Retina (tissue), 1 donor: ENCODE results near the gene MCF2L.
"Not testable (repeated sequence)": the region's sequence is repeated elsewhere in the genome, so short reads cannot be mapped to it uniquely, and the experiment has no call there.

Source experiments
- DNase-seq: peaks from one replicate; pipeline ENCODE4 v3.0.0-alpha.2; 2016

MCF2L gene

DNA sequence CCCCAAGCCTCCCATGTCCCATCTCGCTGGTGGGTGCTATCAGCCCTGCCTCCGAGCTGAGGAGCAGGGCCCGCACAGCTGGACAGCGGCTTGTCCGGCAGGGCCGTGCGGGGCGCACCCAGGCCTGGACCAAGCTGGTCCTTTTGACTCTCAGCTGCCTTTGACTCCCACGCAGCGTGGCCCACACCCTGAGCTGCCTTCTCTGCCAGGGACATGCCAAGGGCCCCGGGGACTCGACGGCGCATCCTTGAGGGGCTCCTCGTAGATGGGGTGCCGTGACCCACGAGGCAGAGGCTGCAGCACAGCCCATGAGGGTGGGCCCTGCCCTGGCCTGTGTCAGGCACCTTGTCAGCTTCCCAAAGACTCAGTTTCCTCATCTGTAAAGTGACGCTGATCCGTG lies 97.7 kb downstream of the MCF2L start:
- no peak for DNase-seq

DNA sequence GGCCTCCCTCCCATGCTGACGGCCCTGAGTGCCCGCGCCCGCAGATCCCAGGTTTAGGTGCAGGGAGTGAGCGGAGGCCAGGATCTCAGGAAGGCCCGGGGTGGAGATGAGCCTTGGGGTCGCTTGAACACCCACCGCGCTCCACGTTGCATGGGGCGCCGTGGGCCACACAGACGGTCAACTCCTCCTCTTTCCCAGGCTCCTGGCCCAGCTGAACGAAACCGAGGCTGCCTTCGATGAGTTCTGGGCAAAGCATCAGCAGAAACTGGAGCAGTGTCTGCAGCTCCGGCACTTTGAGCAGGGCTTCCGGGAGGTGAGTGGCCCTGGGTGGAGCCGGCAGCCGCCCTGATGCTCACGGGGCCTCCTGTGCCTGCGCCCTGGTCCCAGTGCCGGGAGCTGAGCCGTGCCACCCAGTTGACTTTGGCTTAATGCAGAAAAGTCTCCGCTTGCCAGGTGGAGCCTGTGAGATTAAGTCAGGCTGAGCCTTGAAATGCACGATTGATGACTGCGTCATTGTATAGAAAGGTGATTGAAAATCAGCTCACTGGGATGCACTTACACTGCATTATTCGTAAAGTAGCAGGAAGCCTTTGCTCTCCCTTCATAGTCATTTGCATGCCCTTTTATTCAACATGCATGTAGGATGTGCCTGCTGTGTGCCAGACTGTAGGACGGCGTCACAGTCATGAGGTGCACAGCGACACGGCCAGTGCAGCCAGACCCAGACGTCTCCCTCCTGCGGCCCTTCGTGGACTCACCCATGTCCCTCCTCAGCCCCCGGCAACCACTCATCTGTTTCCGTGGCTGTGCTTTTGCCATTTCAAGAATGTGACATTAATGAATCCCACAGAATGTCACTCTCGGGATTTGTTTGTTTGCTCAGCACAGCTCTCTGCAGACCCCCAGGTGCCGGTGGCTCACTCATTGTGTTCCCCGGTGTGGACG lies 101.1 kb downstream of the MCF2L start:
- no peak for DNase-seq

DNA sequence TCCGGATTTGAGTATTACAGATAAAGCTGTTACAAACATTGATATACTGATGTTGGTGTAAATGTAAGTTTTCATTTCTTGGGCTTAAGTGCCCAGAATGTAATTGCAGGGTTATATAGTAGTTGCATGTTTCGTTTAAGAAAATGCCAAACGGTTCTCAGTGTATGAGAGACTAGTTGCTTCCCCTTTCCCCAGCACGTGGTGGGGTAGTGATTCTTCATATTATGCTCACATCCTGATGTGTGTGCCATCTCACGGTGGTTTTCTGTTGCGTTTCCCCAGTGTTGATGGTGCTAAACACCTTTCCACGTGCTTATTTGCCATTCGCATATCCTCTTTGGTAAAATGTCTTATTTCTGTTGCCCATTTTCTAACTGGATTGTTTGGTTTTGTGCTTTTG lies 101.8 kb downstream of the MCF2L start:
- DNase-seq, result no peak

DNA sequence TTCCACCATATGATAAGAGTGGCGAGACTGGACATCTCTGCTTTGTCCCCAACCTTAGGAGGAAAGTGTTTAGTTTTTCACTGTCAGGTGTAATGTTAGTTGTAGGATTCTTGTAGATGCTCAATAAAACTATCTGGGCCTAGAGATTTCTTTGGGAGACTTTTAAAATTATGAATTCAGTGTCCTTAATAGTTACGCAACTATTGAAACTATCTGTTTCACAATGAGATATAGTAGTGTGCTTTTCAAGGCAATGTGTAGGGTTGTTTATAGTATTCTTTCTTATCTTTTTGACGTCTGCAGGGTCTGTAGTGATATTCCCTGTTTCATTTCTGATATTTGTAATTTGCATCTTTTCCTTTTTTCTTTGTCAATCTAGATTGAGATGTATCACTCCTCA lies 103.4 kb downstream of the MCF2L start:
- no peak for DNase-seq

DNA sequence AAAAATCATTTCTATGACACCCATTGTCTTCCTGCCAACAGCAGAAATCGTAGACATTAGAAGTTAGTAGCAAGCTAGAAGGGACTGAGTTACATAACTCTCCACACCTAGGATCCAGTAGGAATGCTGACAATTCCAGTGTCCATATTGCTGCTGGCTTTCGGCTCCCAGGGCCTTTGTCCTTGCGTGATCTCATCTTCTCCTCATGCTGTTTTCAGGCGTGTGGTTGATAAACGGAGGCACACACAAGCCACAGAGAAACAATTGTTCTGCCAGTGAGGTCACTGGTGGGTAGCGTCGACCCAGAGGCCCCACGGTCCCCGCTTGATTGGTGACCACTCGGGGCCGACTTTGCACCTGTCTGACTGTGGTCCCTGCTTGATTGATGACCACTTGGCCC lies 104.9 kb downstream of the MCF2L start:
- DNase-seq, result no peak

DNA sequence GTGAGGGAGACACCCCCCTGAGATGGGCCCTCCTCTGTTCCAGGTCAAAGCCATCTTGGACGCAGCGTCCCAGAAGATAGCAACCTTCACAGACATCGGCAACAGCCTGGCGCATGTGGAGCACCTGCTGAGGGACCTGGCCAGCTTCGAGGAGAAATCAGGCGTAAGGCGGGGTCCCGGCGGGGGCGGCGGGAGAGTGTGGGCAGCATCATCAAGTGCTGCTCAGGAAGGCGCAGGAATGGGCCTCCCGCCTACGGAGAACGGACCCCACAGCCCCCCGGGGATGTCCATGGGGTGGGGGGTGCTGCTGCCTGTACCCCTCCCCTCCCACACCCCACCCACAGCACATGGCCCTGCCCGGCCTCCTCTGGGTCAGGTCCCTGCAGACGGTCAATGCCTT lies 105.4 kb downstream of the MCF2L start:
- no peak for DNase-seq

DNA sequence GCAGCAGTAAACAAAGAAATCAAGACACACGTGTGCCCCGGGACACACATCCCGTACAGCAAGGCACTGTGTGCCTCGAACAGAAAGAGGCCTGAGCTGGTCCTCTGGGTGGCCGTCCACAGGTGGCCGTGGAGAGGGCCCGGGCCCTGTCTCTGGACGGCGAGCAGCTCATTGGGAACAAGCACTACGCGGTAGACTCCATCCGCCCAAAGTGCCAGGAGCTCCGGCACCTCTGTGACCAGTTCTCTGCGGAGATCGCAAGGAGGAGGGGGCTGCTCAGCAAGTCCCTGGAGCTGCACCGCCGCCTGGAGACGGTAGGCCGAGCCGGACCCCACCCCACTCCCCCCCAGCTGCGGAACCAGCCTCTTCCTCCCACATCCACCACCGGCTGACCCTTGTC lies 105.9 kb downstream of the MCF2L start:
- DNase-seq, result no peak

DNA sequence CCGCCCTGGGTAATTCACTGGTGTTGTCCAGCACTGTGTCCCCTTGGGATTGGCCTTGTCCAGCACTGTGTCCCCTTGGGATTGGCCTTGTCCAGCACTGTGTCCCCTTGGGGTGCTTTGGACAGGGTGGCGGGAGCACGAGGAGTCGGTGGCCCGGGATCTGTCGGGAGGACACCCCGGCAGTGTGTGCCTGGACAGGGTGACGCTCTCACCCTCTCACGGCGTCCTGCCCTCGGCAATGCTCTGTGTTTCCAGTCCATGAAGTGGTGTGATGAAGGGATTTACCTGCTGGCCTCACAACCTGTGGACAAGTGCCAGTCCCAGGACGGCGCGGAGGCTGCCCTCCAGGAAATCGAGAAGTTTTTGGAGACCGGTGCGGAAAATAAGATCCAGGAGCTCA lies 106.7 kb downstream of the MCF2L start:
- DNase-seq, result no peak

DNA sequence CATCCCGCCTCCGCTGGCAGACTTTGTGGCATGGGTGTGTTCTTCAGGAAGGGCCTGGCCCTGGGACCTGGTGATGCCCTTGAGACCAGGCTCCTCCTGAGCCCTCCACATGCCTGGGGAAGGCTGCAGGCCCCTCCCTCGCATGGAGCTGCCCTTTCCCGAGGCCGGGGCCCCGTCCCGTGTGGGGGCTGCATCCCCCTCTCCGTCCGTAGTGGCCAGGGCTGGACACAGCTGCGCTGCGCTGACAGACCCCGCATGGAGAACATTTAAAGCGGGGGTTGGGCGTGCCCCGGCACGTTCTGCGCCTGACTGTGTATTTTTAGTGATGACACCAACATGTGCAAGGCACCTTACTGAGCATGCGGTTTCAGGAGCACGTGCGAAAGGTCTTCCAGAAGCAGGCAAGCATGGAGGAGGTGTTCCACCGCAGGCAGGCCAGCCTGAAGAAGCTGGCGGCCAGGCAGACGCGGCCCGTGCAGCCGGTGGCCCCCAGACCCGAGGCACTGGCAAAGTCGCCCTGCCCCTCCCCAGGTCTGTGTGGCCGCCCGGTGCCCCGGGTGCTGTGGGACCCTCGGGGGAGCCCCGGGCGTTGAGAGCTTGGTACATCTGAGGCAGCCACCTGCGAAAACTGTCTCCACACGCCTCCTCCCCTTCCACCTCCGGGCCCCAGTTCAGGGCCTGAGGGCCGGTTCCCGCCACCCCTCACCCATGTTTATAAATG lies 107.8 kb downstream of the MCF2L start:
- DNase-seq, result no peak

DNA sequence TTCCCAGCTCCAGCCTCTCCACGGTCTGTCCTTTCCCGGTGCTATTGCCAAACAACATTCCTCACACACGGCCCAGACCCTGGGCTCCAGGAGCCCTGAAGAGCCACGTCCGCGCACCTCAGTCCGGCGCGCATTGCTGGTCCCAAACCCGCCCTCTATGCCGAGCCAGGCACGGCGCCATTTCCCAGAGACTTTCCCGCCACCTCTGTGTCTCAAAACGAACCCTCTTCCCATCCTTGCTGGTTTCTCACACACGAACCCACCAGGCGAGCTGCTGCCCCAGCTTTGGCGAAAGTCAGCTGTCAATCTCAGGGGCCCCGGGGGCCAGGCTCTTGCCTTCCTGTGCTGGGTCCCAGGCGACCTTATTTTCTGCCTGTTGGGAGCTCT lies 108.5 kb downstream of the MCF2L start:
- DNase-seq, result no peak

DNA sequence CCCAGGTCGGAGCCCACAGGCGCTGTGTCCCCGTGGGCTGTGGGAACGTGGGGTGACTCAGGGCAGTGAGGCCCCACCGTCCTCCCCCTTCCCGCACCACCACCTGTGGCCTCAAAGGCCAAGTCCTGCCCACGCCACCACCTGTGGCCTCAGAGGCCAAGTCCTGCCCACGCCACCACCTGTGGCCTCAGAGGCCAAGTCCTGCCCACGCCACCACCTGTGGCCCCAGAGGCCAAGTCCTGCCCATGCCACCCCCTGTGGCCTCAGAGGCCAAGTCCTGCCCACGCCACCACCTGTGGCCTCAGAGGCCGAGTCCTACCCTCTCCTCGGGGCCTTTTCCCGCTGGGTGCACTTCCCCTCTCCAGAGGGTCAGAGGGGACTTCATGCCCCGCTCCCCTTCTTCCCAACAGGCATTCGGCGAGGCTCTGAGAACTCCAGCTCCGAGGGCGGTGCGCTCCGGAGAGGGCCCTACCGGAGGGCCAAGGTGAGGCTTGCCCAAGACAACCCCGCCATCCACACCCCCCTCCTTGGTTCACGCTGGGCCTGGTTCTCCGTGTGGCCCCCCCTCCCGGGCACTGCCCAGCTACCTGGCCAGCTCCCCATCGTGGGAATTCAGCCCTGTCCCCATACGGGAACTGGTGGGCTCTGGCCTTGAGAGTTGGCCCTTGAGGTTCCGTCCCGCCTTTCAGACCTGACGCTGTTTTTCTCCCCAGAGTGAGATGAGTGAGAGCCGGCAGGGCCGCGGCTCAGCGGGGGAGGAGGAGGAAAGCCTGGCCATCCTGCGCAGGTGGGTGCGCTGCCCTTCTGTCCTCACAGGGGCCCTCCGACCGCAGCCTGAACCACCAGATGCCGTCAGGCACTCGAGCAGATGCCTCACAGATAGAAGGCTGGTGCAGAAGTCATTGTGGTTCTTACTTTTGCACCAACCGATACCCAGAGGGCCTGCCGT lies 109.2 kb downstream of the MCF2L start:
- DNase-seq, result no peak

DNA sequence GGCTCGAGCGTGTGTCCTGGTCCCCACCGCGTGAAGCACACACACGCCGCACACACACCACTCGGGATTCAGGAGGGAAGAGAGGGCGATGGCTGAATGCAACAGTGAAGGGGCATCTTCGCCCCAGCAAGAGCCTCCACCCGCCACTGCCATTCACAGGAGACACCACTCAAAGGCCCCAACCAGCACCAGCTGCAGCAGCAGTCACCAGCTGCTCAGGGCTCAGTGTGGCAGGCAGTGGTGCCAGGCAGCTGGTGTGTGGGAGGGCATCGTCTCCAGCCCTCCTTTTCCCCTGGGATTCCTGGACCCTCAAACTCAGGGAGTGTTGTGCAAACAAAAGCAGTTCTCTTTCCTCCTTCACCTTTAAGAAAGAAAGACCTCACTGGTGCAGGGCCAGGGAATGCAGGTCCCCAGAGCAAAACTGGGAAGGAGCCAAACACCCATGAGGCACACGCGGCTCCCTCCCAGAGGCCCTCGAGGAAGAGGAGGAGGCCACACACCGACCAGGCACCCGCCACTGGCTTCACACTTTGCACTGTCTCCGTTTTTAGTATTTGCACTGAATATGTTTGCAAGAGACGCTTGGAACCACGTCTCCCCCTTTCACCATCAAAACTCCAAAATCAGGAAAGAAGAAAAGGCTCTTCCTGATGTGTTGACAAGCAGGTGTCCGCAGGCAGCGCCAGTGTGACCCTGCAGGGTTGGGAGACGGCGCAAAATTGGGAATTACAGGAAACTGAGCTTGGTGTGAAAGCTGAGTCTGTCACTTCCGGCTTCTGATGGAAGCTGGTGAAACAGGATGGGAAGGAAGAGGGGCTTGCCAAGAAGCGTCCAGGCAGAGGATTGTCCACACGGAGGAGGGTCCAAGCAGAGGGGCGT lies 110.1 kb downstream of the MCF2L start:
- no peak for DNase-seq

DNA sequence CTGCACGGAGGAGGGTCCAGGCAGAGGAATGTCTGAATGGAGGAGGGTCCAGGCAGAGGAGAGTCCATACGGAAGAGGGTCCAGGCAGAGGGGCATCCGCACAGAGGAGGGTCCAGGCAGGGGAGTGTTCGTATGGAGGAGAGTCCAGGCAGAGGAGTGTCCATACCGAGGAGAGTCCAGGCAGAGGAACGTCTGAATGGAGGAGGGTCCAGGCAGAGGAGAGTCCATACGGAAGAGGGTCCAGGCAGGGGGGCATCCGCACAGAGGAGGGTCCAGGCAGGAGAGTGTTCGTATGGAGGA lies 110.7 kb downstream of the MCF2L start:
- not testable (repeated sequence) for DNase-seq

DNA sequence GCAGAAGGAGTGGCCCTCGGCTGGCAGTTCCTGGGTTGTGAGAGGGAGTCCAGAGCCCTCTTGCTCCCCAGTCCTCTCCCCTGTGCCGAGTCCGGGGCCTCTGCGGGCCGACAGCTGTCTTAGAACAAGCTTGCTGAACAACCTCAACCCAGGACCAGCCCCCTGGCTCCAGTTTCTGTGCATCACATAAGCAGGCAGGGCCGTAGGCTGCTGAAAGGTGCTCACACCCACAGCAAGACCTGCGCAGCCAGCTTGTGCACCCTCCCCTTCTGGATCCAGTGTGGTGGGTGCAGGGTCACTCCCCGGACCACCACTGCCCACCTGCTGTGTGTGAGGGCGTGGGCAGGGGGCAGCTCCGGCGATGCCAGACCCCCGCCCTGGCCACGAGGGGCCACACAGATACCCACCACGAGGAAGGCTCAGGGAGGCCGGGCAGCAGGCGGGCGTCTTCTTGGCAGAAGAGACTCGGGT lies 111.4 kb downstream of the MCF2L start:
- DNase-seq, result no peak

DNA sequence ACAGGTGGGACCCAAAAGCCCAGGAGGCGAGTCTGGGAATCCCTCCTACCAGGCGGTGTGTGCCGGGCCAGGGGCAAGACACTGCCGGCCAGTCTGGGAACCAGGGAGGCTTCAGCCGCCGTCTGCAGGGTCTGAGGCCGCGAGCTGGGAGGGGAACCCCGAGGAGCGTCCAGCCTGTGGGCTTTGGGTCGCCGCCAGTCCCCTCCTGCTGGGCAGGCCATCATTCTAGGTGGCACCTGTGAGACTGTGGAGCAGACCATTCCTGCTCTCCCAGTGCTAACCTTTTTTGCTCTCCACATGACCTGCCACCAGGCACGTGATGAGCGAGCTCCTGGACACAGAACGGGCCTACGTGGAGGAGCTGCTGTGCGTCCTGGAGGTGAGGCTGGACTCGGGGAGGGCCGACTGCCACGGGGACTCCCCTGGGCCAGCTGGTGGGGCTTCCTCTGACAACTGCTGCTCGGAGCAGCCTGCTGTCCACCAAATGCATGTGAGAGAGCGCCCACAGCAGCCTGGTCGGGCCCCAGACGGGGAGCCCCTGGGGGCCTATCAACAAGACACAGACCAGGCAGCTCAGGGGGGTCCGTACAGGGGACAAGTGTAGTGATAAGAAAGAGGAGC lies 112.0 kb downstream of the MCF2L start:
- DNase-seq, result no peak

DNA sequence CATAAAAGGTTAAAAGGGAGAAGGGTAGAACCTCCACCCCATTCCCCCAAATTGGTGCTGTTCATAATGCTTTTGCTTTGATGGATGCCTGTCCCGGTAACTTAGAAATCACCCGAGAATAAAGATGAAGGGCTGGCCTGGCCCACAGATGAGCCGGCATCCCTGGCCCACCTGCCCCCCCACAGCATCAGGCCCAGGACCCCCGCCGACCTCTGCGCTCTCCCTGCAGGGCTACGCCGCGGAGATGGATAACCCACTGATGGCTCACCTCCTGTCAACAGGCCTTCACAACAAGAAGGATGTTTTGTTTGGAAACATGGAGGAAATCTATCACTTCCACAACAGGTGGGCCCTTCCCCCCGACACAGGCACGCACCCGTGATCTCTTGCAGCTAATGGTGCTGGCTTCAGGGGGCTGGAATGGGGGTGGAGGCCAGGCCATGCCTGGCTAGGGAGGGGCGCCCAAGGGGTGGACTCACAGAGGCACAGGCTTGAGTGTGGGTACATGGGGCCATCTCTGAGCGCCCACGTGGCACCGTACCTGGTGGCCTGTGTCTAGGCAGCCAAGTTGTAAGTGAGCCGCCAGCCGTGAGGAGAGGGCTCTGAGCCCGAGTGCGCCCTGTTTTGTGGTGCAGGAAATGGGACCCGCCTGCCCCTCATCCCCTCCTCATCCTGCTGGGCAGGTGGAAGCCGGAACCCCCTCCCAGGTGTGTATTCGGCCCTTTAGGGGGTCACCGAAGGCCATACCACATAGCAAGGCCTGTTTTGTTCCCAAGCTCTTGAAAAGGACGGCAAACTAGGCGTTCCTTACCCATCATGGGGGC lies 113.4 kb downstream of the MCF2L start:
- DNase-seq, result no peak

DNA sequence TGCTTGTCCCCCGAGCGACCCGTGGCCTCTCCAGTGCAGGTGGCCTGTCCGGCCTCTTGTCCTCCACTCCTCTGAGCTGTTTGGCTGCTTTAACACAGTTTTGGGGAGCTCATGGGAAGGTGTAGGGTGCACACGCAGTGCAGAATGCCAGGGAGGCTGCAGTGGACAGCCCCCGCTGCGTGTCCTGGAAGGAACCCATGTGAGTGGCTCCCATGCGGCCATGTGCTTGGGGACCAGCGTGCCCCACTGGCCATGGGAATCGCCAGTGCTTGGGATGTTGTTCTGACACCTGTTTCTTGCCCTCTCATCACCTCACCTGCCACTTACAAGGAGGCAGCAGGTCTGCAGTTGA lies 114.0 kb downstream of the MCF2L start:
- no peak for DNase-seq

DNA sequence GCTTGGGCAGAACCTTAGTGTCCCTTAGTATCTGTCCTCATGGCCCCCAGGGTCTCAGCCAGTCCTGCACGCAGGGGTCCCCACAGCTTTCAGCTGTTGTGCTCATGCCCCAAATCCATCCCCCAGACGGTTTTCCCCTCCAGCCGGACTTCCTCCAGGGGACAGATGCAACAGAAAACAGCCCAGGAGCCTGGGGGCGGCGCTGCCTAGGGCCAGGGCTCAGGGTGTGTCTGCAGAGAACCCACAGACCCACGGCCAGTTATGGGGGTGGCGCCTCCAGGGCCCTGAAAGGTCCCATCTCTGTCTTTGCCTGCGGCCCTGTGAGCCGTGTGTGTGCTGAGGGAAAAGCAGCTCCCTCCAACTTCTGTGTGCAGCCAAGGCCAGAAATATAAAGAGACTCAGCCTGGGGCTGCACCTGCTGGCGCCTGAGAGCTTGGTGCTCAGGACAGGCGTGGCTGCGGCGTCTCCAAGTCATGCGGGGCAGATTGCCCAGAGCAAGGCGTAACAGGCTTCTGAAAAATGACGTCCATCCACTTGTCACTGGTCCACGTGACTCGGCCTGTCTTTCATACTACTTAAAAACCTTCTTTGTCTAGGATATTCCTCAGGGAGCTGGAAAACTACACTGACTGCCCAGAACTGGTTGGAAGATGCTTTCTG lies 114.5 kb downstream of the MCF2L start:
- no peak for DNase-seq

DNA sequence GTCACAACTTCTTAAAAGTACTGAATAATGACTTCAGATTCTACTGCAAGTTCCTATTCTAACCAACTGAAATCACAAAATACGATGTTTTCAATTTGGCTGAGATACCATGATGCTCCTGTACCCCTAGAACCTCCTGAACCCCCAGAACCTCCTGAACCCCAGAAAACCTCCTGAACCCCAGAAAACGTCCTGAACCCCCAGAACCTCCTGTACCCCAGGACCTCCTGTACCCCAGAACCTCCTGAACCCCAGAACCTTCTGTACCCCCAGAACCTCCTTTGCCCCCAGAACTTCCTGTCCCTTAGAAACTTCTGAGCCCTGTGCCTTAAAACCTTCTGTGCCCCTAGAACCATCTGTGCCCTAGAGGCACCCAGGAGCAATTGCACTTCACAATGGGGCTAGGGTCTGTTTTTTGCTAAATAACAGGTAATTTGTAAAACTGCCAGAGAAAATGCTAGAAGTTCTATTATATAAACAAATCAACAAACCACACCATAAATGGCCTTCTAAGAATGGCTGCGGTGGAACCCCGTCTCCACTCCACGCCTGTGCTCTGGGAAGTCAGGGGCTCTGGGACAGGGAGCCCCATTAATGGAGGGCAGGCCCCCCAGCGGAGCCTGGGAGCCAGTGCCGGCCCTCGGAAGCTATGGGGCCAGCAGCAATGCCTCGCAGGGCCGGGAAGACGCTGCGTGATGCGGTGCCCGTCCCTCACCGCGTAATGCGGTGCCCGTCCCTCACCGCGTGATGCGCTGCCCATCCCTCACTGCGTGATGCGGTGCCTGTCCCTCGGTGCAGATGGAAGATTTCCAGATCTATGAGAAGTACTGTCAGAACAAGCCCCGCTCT lies 115.3 kb downstream of the MCF2L start:
- DNase-seq, result no peak
